ENCODE measurements around the gene OPA3.
A peak's percentile ranks its signal among the peaks of the same experiment; 100 is the strongest.

OPA3 gene

GRCh38 chr19:45567609-45568008 is 17.0 kb downstream of the OPA3 start:
- DNase-seq (ENCODE audit: low read depth), result no peak

GRCh38 chr19:45564131-45564780 is 20.3 kb downstream of the OPA3 start:
- DNase-seq (ENCODE audit: low read depth), result no peak

DNA sequence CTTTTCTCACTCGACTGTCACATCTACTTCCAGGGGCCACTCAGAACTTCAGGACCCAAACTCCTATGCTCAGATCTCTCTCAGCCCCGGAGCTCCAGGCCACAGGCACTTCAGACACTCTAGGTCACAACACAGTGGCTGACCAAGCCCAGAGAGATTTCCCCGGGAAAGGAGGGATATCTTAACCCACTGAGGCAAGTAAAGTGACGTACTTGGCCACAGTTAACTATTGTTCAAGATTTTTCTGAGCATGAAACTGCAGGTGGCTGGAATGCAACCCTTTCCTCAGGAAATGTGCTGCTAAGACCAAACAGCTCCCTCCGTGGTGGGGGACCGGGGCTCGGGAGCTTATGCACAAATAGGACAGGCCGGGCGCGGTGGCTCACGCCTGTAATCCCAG is 23.9 kb downstream of the OPA3 start:
- no peak for DNase-seq (ENCODE audit: low read depth)

DNA sequence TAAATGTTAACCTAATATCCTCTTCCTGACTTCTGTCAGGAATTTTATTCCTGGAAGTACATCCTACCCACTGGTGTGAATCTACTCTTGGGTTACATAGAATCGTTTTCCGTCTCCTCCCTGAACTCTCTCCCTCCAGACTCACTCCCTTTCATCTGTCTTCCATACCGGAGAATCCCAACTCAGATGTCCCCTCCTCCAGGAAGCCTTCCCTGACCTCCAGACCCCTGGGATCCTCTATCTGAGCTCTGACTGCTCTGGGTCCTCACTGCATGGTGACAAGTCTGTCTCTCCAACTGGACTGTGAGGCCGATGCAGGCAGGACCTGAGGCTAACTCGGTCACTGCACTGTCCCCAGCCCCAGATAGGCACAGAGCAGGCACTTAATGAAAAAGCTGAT is 24.6 kb downstream of the OPA3 start:
- DNase-seq (ENCODE audit: low read depth), result no peak

DNA sequence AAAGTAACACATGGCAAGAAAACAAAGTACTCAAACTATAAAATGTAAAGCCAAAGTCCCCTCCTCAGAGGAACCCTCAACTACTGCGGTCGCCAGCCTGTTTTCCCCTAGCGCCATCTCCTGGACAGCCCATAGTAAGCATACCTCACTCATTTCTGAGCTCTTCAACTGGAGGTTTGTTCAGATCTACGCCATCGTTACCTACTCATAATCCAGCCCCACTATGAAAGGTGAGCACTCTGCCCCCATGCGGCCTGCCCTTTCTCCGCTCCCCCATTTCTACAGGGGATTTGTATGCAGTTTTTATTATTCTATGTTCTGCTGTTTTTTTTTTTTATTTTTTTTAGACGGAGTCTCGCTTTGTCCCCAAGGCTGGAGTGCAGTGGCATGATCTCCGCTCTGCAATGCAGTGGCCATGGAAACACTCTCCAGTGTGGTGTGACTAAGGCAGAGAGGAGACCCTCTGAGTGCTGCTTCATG is 26.2 kb downstream of the OPA3 start:
- DNase-seq (ENCODE audit: low read depth), result no peak

- DNase-seq (ENCODE audit: low read depth), result no peak
These were observed 27.8 kb downstream of the OPA3 start for GRCh38 chr19:45556835-45557234.

DNA sequence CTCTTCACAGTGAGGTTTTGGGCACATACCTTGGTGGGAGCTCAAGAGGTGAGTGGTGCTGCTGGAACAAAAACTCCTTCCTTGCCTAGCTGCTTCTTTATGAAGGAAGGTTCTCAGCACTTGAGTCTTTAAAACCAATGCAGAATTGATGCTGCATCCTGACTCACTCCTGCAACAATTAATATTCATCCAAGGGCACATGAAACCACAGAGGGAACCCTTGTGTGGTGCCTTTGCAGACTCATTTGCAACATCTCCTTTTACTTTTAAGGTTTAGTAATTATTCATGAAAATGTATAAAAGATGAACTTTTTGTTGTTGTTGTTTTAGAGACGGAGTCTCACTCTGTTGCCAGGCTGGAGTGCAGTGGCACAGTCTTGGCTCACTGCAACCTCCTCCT is 30.1 kb downstream of the OPA3 start:
- no peak for DNase-seq (ENCODE audit: low read depth)

DNA sequence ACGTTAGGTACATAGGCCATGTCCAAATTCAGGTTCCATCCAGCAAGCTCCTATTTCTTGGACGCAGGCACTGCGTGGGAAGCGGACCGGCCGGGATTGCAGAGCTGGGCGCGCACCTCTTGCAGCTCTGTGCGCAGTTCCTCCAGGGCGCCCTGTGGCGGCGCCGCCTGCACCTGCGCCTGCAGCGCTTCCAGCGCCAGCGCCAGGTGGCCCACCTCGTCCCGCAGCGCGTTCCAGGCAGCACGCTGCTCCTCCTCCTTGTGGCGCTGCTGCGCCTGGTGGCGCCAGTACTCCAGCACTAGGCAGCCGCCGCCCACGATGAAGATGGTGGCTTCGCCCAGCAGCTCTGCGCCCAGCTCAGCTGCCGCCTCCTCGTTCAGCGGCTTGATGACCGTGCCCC is 31.1 kb downstream of the OPA3 start:
- DNase-seq (ENCODE audit: low read depth), result no peak

DNA sequence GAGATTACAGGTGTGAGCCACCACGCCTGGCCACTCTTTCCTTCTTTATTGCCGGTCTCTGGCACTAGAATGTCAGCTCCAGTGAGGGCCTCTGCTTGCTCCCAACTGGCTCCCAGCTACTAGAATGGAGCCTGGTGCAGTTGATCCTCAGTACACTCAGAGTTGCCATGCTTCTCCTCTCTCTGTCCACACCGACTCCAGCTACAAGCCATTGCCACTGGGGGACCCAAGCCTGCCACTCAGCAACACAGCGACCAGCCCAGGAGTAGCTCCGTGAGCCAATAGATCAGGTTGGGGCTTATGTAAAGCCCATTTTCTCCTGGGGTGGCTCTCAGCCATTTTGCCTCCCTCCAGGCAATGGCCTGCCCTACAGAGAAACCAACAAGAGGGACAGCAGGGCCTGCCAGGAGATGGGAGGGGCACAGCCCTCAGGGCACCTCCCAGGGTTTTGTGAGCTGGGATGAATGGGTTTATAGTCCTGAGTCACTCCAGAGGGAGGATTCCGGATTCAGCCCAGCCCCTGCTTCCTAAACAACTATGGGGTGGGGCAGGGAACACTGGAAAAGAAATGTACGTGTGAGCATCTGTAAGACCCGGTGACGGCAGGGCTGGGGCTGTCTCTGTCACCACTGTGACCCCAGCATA is 36.5 kb downstream of the OPA3 start:
- DNase-seq (ENCODE audit: low read depth), result no peak

DNA sequence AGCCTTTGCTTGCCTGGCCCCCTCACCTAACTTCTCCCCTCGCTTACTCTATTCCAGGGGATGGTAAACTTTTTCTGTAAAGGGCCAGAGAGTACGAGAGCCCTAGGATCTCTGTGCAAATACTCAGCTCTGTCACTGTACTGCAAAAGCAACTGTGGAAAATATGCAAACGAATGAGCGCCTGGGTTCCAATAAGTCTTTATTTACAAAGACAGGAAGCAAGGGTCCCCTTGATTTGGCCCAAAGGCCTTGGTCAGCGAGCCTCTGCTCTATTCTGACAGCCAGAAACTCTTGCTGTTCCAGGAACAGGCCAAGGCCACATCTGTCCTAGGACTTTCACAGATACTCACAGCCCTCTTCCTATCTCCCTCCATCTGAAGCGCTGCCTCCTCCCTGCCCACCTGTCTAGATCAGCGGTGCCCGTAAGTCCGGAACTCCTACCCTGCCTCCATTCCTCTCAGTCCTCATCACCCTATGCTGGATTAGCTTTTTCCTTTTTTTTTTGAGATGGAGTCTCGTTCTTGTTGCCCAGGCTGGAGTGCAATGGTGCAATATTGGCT is 37.3 kb downstream of the OPA3 start:
- DNase-seq (ENCODE audit: low read depth), result no peak

DNA sequence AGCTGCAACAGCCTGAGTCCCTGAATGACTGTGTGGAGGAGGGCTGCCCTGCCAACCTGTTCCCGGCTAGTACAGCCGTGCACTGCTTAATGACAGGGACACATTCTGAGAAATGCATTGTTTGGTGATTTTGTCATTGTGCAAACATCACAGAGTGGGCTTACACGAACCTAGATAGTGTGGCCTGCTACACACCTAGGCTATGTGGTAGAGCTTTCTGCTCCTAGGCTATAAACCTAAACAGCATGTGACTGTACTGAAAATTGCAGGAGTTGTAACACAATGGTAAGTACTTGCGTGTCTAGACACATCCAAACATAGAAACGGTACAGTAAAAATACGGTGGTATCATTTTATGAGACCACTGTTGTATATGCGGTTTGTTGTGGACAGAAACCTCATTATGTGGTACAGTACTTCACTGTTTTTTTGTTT is 42.4 kb downstream of the OPA3 start:
- DNase-seq (ENCODE audit: low read depth), result no peak

GRCh38 chr19:45539459-45539858 is 45.1 kb downstream of the OPA3 start:
- no peak for DNase-seq (ENCODE audit: low read depth)

DNA sequence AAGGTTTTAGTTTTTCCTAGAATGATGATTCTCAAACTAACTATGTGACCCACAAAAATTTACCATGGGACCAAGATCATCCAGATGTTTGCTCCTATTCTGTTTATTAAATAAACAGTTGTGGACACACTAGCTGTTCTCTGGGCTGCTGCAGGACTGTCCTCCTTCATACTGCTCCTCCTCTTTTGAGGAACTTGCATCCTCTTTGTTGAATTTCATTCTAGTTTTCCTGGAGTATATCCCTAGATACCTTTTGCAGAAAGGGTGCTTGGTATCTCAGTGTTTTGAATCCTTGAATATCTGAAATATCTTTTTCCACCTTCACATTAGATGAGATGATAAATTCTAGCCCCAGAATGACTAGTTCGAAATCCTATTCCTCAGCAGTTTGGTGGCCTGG is 53.3 kb downstream of the OPA3 start:
- DNase-seq (ENCODE audit: low read depth), result no peak

DNA sequence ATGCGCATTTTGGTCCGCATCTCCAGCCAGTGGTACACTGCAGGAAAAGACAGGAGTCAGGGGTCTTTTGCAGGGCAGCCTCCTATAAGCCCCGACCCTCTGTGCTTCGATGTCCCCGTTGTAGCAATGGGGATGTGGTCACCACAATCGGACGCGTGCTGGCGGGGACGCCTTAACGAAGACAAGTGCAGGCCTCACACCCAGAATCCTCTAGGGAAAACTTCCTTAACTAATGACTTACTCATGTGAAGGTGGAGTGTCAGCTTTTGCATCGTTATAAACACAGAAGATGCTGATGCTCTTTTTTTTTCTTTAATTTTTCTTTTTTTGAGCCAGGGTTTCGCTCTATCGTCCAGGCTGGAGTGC is 55.2 kb downstream of the OPA3 start:
- no peak for DNase-seq (ENCODE audit: low read depth)

- DNase-seq (ENCODE audit: low read depth), result no peak
These were observed 55.7 kb downstream of the OPA3 start for GRCh38 chr19:45528744-45529419.

DNA sequence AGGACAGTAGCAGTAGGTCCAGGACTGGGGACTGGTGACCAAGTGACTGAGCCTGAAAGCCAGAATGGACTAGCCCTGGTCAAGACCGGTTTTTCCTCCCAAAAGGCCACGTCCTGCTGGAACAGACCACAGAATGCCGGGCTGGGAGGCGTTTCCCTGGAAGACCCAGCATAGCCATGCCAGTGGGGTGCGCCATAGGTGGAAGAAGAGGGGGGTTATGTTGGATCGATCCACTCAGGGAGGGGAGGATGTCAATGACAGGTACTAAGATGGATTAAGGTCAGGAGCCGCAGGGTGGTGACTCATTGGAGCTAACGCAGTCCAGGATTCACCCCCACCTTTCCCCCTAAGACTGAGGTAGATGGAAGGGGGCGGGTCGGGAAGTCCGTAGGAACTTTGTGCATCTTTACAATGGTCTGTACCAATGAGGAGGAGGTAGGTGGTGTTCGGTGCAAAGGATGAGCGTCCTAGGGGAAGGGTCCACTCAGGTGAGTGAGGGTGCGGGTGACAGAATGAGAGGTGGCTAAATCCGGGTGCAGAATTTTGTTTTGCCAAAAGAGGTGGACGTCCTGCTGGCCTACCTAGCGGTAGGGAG is 56.4 kb downstream of the OPA3 start:
- DNase-seq (ENCODE audit: low read depth), result no peak

DNA sequence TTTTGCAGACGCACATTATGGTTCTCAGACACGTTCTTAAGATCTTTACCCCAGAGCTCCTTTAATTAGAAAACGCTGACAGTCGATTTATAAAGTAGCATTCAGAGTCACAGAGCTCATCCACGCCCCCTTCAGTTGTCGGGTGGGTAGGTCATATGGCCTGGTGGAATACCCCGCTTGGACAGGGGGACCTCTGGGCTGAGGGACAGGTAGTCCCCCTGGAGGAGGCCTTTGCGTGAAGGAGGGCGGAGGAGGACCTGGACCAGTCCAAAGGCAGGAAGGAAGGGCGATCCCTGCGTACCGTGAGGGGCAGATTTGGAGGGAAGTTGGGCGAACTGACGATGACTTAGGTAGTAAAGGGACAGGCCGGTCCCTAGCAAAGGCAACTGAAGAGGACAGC is 56.9 kb downstream of the OPA3 start:
- no peak for DNase-seq (ENCODE audit: low read depth)

- no peak for DNase-seq (ENCODE audit: low read depth)
These were observed 57.6 kb downstream of the OPA3 start for GRCh38 chr19:45526971-45527370.

DNA sequence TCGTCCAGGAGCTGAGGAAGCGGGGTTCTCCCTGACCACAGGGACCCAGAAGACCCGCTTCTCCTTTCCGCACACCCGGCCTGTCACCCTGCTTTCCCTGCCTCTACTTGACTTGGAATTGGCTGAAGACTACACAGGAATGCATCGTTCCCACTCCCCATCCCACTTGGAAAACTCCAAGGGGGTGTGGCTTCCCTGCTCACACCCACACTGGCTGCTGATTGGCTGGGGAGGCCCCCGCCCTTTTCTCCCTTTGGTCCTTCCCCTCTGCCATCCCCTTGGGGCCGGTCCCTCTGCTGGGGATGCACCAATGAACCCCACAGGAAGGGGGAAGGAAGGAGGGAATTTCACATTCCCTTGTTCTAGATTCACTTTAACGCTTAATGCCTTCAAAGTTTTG is 58.5 kb downstream of the OPA3 start:
- peak; percentile 22 for DNase-seq (ENCODE audit: low read depth)

GRCh38 chr19:45524575-45525129 is 60.0 kb downstream of the OPA3 start:
- no peak for DNase-seq (ENCODE audit: low read depth)

DNA sequence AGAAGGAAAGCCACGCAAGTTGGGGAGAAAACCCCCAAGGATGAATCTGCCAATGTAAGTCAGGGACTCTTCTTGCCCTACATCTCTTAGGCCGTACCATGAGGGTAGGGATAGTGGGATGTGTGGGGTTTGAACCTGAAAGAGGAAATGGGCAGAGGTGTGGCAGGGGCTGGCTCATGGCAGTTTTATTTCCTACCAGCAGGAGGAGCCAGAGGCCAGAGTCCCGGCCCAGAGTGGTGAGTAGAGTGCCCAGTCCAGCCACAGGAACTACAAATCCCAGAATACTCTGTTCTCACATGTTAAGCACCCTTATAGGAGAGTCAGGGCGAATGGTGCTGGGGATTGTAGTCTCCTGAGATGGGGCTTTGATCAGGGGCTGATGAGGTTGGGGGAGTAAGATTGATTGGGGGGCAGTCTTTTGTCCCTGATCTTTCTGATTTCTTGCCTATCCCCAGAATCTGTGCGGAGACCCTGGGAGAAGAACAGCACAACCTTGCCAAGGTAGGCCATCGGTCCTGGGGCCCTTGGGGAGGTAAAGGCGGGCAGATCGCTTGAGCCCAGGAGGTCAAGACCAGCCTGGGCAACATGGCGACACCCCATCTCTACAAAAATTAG is 60.9 kb downstream of the OPA3 start:
- peak; percentile 77 for DNase-seq (ENCODE audit: low read depth)

All from stromal cell of bone marrow (primary cell).